Neural cell (in vitro differentiated cells): Measurements from ENCODE around the gene PTPN1.

ENCODE experiments used
- EP300 ChIP-seq: fragments of 450-650 bp; conservative IDR thresholded peaks from 2 replicates; pipeline ENCODE4 v1.6.1; 2014; ENCODE audit warnings: antibody characterized with exemption, mild to moderate bottlenecking, moderate library complexity; ENCODE audit not compliant: poor library complexity, severe bottlenecking
- EZH2 ChIP-seq: fragments of 200-600, 300-800 bp; shearing (Covaris generic), sonication (generic); IDR thresholded peaks from 2 replicates; pipeline ENCODE4 v1.6.1; 2014; ENCODE audit warnings: antibody characterized with exemption, low read length, borderline replicate concordance, mild to moderate bottlenecking; ENCODE audit not compliant: insufficient read depth, poor library complexity, severe bottlenecking
- MXI1 ChIP-seq: fragments of 450-650 bp; conservative IDR thresholded peaks from 2 replicates; pipeline ENCODE4 v1.6.1; 2014; ENCODE audit warnings: antibody characterized with exemption, mild to moderate bottlenecking; ENCODE audit not compliant: poor library complexity, severe bottlenecking
- POLR2AphosphoS5 ChIP-seq: IDR thresholded peaks from 2 replicates; pipeline ENCODE4 v1.6.1; 2012
- RAD21 ChIP-seq: fragments of 450-650 bp; conservative IDR thresholded peaks from 2 replicates; pipeline ENCODE4 v1.6.1; 2014; ENCODE audit warnings: antibody characterized with exemption, mild to moderate bottlenecking, moderate library complexity
- SMC3 ChIP-seq: fragments of 450-650 bp; conservative IDR thresholded peaks from 2 replicates; pipeline ENCODE4 v1.6.1; 2014; ENCODE audit warnings: antibody characterized with exemption, mild to moderate bottlenecking, moderate library complexity; ENCODE audit not compliant: poor library complexity
- TAF1 ChIP-seq: IDR thresholded peaks from 2 replicates; pipeline ENCODE4 v1.6.1; 2012; ENCODE audit warnings: low read depth
- TF ChIP-seq, protein P1 (sequence below): fragments of 450-650 bp; IDR thresholded peaks from 2 replicates; pipeline ENCODE4 v1.5.1; 2014; ENCODE audit warnings: antibody characterized with exemption, mild to moderate bottlenecking, moderate library complexity; ENCODE audit not compliant: poor library complexity, severe bottlenecking

DNA sequence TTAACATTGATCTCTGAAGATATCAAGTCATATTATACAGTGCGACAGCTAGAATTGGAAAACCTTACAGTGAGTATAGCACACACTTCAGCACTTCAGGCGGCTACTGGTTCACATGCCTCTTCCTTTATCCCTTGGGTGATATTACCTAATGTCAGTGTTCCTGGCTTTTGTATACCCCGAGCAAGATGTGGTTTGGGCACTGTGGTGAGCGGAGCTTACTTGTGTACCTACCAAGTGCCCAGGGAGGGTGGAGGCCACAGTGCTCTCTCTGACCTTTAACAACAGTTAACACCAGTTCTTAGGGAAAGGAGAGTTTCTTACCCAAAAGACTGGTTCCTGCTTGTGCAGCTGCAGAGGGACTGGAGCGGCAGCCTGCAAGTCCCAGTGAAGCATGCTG, 64.4 kb downstream of the PTPN1 start:
- TF ChIP-seq TAF1 (no peak), POLR2AphosphoS5 (no peak), RAD21 (no peak), MXI1 (no peak), EZH2 (no peak), EP300 (no peak), SMC3 (no peak)
- TF ChIP-seq, protein P1, sequence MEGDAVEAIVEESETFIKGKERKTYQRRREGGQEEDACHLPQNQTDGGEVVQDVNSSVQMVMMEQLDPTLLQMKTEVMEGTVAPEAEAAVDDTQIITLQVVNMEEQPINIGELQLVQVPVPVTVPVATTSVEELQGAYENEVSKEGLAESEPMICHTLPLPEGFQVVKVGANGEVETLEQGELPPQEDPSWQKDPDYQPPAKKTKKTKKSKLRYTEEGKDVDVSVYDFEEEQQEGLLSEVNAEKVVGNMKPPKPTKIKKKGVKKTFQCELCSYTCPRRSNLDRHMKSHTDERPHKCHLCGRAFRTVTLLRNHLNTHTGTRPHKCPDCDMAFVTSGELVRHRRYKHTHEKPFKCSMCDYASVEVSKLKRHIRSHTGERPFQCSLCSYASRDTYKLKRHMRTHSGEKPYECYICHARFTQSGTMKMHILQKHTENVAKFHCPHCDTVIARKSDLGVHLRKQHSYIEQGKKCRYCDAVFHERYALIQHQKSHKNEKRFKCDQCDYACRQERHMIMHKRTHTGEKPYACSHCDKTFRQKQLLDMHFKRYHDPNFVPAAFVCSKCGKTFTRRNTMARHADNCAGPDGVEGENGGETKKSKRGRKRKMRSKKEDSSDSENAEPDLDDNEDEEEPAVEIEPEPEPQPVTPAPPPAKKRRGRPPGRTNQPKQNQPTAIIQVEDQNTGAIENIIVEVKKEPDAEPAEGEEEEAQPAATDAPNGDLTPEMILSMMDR: no peak
